ENCODE results near the gene MTRR. TPM values are rescaled to one million over a fixed set of nuclear protein-coding genes. Genes with fewer than 3 reads are reported as not detected.

MTRR gene
- total RNA-seq, 1 experiment from 2014 or later: 57.1 TPM

- Histone ChIP-seq H3K4me3 (ENCODE audit: low read depth, low read length, poor library complexity, severe bottlenecking) (no peak overlapping the region), H3K27ac (ENCODE audit: low read depth, low read length, poor library complexity, severe bottlenecking) (no peak overlapping the region), H3K27me3 (replicated peaks; ENCODE audit: insufficient read depth, low read depth, low read length, poor library complexity) (no peaks in the 10 kb centered on the region), H3K36me3 (ENCODE audit: insufficient read depth, low read length, poor library complexity, severe bottlenecking) (peaks cover 50% of the 10 kb centered on the region), H3K4me1 (ENCODE audit: insufficient read depth, low read length, poor library complexity, severe bottlenecking) (peaks cover 21% of the 10 kb centered on the region), H3K9me3 (ENCODE audit: low read depth, low read length, poor library complexity, severe bottlenecking) (no peaks in the 10 kb centered on the region)
- TF ChIP-seq EZH2 (IDR thresholded peaks at IDR 0.05; ENCODE audit: borderline replicate concordance, low read depth, low read length, poor library complexity, severe bottlenecking) (no peak), CTCF (conservative IDR thresholded peaks at IDR 0.05; ENCODE audit: low read depth, low read length) (no peak)
- no TSS peak for BruUV-seq (replicated peaks)
- ChIA-PET POLR2A (ENCODE audit: low non-redundant PET) (interaction anchor here (0.5 kb wide), 1 partner anchor 13 kb away, joined by 5 read pairs; no protein-coding TSS in a partner anchor), CTCF (no interaction called here)
- DNase-seq (ENCODE audit: low spot score): peak; percentile 29
- intact Hi-C loops (cut with micrococcal nuclease; ENCODE audit: unreplicated experiment): loop anchor here (10.0 kb wide), 1 partner anchor 1102 kb away; no protein-coding TSS in a partner anchor
These were observed 7.9 kb downstream of the MTRR start for GRCh38 chr5:7876867-7877266.

- Histone ChIP-seq H3K4me1 (ENCODE audit: insufficient read depth, low read length, poor library complexity, severe bottlenecking) (peaks cover 27% of the 10 kb centered on the region), H3K9me3 (ENCODE audit: low read depth, low read length, poor library complexity, severe bottlenecking) (no peaks in the 10 kb centered on the region), H3K4me3 (ENCODE audit: low read depth, low read length, poor library complexity, severe bottlenecking) (no peak overlapping the region), H3K27ac (ENCODE audit: low read depth, low read length, poor library complexity, severe bottlenecking) (no peak overlapping the region), H3K36me3 (ENCODE audit: insufficient read depth, low read length, poor library complexity, severe bottlenecking) (peaks cover 59% of the 10 kb centered on the region), H3K27me3 (replicated peaks; ENCODE audit: insufficient read depth, low read depth, low read length, poor library complexity) (no peaks in the 10 kb centered on the region)
- intact Hi-C loops (cut with micrococcal nuclease; ENCODE audit: unreplicated experiment): loop anchor here (10.0 kb wide), 1 partner anchor 1103 kb away; no protein-coding TSS in a partner anchor
- BruUV-seq (replicated peaks): no TSS peak
- CTCF ChIA-PET: no interaction called here
- POLR2A ChIA-PET (ENCODE audit: low non-redundant PET): no interaction called here
- no peak for DNase-seq (ENCODE audit: low spot score)
- TF ChIP-seq CTCF (conservative IDR thresholded peaks at IDR 0.05; ENCODE audit: low read depth, low read length) (no peak), EZH2 (IDR thresholded peaks at IDR 0.05; ENCODE audit: borderline replicate concordance, low read depth, low read length, poor library complexity, severe bottlenecking) (no peak)
These were observed 8.9 kb downstream of the MTRR start for GRCh38 chr5:7877851-7878250.

- no peaks in the 10 kb centered on the region for H3K27me3 ChIP-seq (replicated peaks; ENCODE audit: insufficient read depth, low read depth, low read length, poor library complexity)
- no peak overlapping the region for H3K4me3 ChIP-seq (ENCODE audit: low read depth, low read length, poor library complexity, severe bottlenecking)
- CTCF ChIA-PET: interaction anchor here (1.0 kb wide), 1 partner anchor 133 kb away, joined by 3 read pairs; no protein-coding TSS in a partner anchor
- no peaks in the 10 kb centered on the region for H3K9me3 ChIP-seq (ENCODE audit: low read depth, low read length, poor library complexity, severe bottlenecking)
- H3K36me3 ChIP-seq (ENCODE audit: insufficient read depth, low read length, poor library complexity, severe bottlenecking): peaks cover 65% of the 10 kb centered on the region
- no TSS peak for BruUV-seq (replicated peaks)
- intact Hi-C loops (cut with micrococcal nuclease; ENCODE audit: unreplicated experiment): loop anchor here (10.0 kb wide), 1 partner anchor 1104 kb away; no protein-coding TSS in a partner anchor
- H3K27ac ChIP-seq (ENCODE audit: low read depth, low read length, poor library complexity, severe bottlenecking): no peak overlapping the region
- TF ChIP-seq CTCF (conservative IDR thresholded peaks at IDR 0.05; ENCODE audit: low read depth, low read length): no peak
- no peak for TF ChIP-seq EZH2 (IDR thresholded peaks at IDR 0.05; ENCODE audit: borderline replicate concordance, low read depth, low read length, poor library complexity, severe bottlenecking)
- H3K4me1 ChIP-seq (ENCODE audit: insufficient read depth, low read length, poor library complexity, severe bottlenecking): peaks cover 30% of the 10 kb centered on the region
- peak; percentile 9 for DNase-seq (ENCODE audit: low spot score)
- POLR2A ChIA-PET (ENCODE audit: low non-redundant PET): no interaction called here
These were observed 9.5 kb downstream of the MTRR start for GRCh38 chr5:7878381-7878873.
